GM23338 (cell line): Measurements from ENCODE around the gene MXRA8. TPM values are rescaled to one million over a fixed set of nuclear protein-coding genes. Genes with fewer than 3 reads are reported as not detected.
A peak's percentile ranks its signal among the peaks of the same experiment; 100 is the strongest.
"Not testable (repeated sequence)": the region's sequence is repeated elsewhere in the genome, so short reads cannot be mapped to it uniquely, and the experiment has no call there.

Source experiments
- ATAC-seq: fragments of 200-7000 bp; cut with Tn5 transposase; 3 replicates; pipeline ENCODE4 v1.9.1; 2020
- DNase-seq: peaks from one replicate; pipeline ENCODE4 v3.0.0-alpha.2; 2015; ENCODE audit warnings: low spot score
- H2AFZ ChIP-seq: fragments of 200-600 bp; sonication (generic); 2 replicates; pipeline ENCODE4 v1.8.0; 2016; ENCODE audit warnings: antibody characterized with exemption, mild to moderate bottlenecking, moderate library complexity
- H3F3A ChIP-seq: fragments of 200-600 bp; sonication (generic); replicated peaks from 2 replicates; pipeline ENCODE4 v1.8.0; 2017; ENCODE audit warnings: antibody characterized with exemption, mixed run types, low read depth
- H3K27ac ChIP-seq: fragments of 200-600 bp; sonication (generic); 2 replicates; pipeline ENCODE4 v1.6.1; 2016; ENCODE audit warnings: low read depth
- H3K27me3 ChIP-seq: fragments of 200-600 bp; sonication (generic); 2 replicates; pipeline ENCODE4 v1.8.0; 2016; ENCODE audit warnings: mild to moderate bottlenecking, mixed run types, moderate library complexity; ENCODE audit not compliant: insufficient read depth
- H3K36me3 ChIP-seq: fragments of 200-600 bp; sonication (generic); 2 replicates; pipeline ENCODE4 v1.8.0; 2016; ENCODE audit warnings: mild to moderate bottlenecking; ENCODE audit not compliant: insufficient read depth
- H3K4me1 ChIP-seq: fragments of 200-600 bp; sonication (generic); 2 replicates; pipeline ENCODE4 v1.8.0; 2016; ENCODE audit warnings: mild to moderate bottlenecking, moderate library complexity; ENCODE audit not compliant: insufficient read depth
- H3K4me2 ChIP-seq: fragments of 200-600 bp; sonication (generic); 2 replicates; pipeline ENCODE4 v1.7.1; 2017; ENCODE audit warnings: mixed run types
- H3K4me3 ChIP-seq: fragments of 200-600 bp; sonication (generic); 2 replicates; pipeline ENCODE4 v1.6.1; 2016; ENCODE audit warnings: mixed run types
- H3K79me2 ChIP-seq: fragments of 200-600 bp; sonication (generic); replicated peaks from 2 replicates; pipeline ENCODE4 v1.8.0; 2017; ENCODE audit warnings: mild to moderate bottlenecking; ENCODE audit not compliant: insufficient read depth
- H3K9me2 ChIP-seq: fragments of 200-600 bp; sonication (generic); 2 replicates; pipeline ENCODE4 v1.8.0; 2017; ENCODE audit not compliant: insufficient read depth
- H4K20me1 ChIP-seq: fragments of 200-600 bp; sonication (generic); replicated peaks from 2 replicates; pipeline ENCODE4 v1.8.0; 2017; ENCODE audit warnings: mild to moderate bottlenecking; ENCODE audit not compliant: insufficient read depth
- H3K27ac Mint-ChIP-seq: 2 replicates; pipeline ENCODE4 v1.8.0; 2020; ENCODE audit warnings: inconsistent platforms, mild to moderate bottlenecking, moderate library complexity, mixed read lengths
- H3K27me3 Mint-ChIP-seq: 3 replicates; pipeline ENCODE4 v1.8.0; 2022; ENCODE audit warnings: low read depth, mild to moderate bottlenecking, moderate library complexity, mixed read lengths, inconsistent platforms; ENCODE audit not compliant: insufficient read depth, poor library complexity
- H3K36me3 Mint-ChIP-seq: 3 replicates; pipeline ENCODE4 v1.8.0; 2021; ENCODE audit warnings: low read depth, mild to moderate bottlenecking, inconsistent platforms, moderate library complexity, mixed read lengths
- H3K4me1 Mint-ChIP-seq: 3 replicates; pipeline ENCODE4 v1.8.0; 2020; ENCODE audit warnings: mild to moderate bottlenecking, inconsistent platforms, mixed read lengths
- H3K4me3 Mint-ChIP-seq: 3 replicates; pipeline ENCODE4 v1.8.0; 2021; ENCODE audit warnings: moderate library complexity, mild to moderate bottlenecking, inconsistent platforms, mixed read lengths
- H3K9me3 Mint-ChIP-seq: 3 replicates; pipeline ENCODE4 v1.8.0; 2020; ENCODE audit warnings: moderate library complexity, mild to moderate bottlenecking, inconsistent platforms, mixed read lengths
- CREB1 ChIP-seq: fragments of 250-450 bp; sonication (Bioruptor Pico); IDR thresholded peaks from 2 replicates; pipeline ENCODE4 v1.5.0; 2020; ENCODE audit warnings: low read depth, mild to moderate bottlenecking, moderate library complexity
- JUNB ChIP-seq: IDR thresholded peaks from one replicate; pipeline ENCODE4 v1.6.1; 2016; ENCODE audit warnings: antibody characterized with exemption; ENCODE audit not compliant: unreplicated experiment
- NANOG ChIP-seq: IDR thresholded peaks from 2 replicates; pipeline ENCODE4 v1.6.1; 2016; ENCODE audit warnings: antibody characterized with exemption, borderline replicate concordance
- POLR2AphosphoS5 ChIP-seq: IDR thresholded peaks from 2 replicates; pipeline ENCODE4 v1.6.1; 2016; ENCODE audit warnings: antibody characterized with exemption, low read depth
- polyA plus RNA-seq: library from polyadenylated mRNA; unstranded; fragments of >200 nt; fragmentation: Nextera tagmentation; extraction: Ambion mirVana; gene quantifications from 2 replicates; pipeline ENCODE4 v1.2.1, GENCODE V29; 2016
- total RNA-seq: library from RNA; depleted of rRNA; stranded (reverse); fragments of >200 nt; shearing (Covaris generic); gene quantifications from 2 replicates; pipeline ENCODE4 v1.2.3, GENCODE V29; 2014
- TF ChIP-seq, protein P1 (sequence below), 2 experiments: fragments of 200-600 bp in 1 of 2; sonication (generic) in 1 of 2; conservative IDR thresholded peaks; 2 replicates each; pipeline versions ENCODE4 v1.5.1 to v1.6.1; 2016 to 2017; ENCODE audit warnings: antibody characterized with exemption in 2 of 2, low read depth in 2 of 2, mild to moderate bottlenecking in 2 of 2, moderate library complexity in 1 of 2
- TF ChIP-seq, protein P2 (sequence below): IDR thresholded peaks from one replicate; pipeline ENCODE4 v1.6.1; 2018; ENCODE audit warnings: antibody characterized with exemption; ENCODE audit not compliant: unreplicated experiment
- TF ChIP-seq, protein P3 (sequence below): IDR thresholded peaks from 2 replicates; pipeline ENCODE4 v1.6.1; 2016; ENCODE audit warnings: antibody characterized with exemption

MXRA8 gene
- total and polyA plus RNA-seq, 2 experiments from 2014 or later, result 9.1 to 17.2 TPM

DNA sequence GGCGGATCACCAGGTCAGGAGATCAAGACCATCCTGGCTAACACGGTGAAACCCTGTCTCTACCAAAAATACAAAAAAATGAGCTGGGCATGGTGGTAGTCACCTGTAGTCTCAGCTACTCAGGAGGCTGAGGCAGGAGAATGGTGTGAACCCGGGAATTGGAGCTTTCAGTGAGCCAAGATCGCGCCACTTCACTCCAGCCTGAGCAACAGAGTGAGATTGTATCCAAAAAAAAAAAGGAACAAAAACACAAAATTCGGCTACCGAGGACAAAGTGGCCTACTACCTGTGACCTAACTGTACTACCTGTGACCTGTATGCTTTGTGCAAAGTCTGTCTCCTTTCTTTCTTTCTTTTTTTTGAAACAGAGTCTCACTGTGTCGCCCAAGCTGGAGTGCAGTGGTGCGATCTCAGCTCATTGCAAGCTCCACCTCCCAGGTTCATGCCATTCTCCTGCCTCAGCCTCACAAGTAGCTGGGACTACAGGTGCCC is 44.6 kb upstream of the MXRA8 start:
- H3K4me1 ChIP-seq, result peaks cover 19% of the 10 kb centered on the region
- H3K79me2 ChIP-seq, result peaks cover 55% of the 10 kb centered on the region
- H3K9me2 ChIP-seq, ATAC-seq, H3K4me3 Mint-ChIP-seq, H3K9me3 Mint-ChIP-seq, H3K4me3 ChIP-seq, H3K27me3 ChIP-seq, DNase-seq, H3K4me2 ChIP-seq, H2AFZ ChIP-seq, H3K27ac Mint-ChIP-seq: not testable (repeated sequence)
- Mint-ChIP-seq H3K36me3 (peaks cover 82% of the 10 kb centered on the region), H3K4me1 (peaks cover 35% of the 10 kb centered on the region), H3K27me3 (peaks cover 34% of the 10 kb centered on the region)
- H3K36me3 ChIP-seq, result peaks cover 42% of the 10 kb centered on the region
- H4K20me1 ChIP-seq, result peaks cover 26% of the 10 kb centered on the region
- H3F3A ChIP-seq, result peaks cover 68% of the 10 kb centered on the region
- H3K27ac ChIP-seq, result peak overlapping the region; percentile 58; the same call in 1 of the 2 replicates

DNA sequence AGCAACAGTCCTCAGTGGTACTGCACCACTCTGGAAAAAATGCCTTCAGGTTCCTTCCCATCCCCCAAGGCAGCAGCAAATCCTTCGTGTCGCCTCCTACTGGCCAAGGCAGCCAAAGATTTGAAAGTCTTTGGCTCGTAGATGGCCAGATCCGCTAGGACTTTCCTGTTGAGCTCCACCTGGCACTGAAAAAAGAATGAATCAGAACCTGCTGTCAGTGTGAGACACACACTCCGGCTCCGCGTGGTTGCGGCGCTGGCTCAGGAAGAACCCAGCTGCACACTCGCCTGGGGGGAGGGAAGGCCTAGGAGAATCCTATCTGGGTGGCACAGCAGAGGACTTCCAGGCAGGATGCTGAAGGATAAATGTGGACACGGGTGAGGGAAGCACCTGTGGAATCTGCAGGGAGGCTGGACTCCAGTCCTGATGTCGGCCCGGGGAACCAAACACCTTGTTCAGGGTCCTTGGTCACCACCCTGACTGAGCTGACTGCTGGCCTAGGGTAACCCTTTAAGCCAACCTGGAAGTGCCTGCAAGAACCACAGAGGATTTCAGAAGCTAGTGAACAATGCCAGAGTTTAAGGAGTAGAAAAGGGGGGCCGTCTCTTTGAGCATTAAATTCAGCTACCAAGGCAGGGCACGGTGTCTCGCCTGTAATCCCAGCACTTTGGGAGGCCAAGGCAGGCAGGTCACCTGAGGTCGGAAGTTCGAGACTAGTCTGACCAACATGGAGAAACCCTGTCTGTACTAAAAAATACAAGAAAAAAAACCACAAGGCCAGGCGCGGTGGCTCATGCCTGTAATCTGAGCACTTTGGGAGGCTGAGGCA is 43.9 kb upstream of the MXRA8 start:
- TF ChIP-seq, protein P1, sequence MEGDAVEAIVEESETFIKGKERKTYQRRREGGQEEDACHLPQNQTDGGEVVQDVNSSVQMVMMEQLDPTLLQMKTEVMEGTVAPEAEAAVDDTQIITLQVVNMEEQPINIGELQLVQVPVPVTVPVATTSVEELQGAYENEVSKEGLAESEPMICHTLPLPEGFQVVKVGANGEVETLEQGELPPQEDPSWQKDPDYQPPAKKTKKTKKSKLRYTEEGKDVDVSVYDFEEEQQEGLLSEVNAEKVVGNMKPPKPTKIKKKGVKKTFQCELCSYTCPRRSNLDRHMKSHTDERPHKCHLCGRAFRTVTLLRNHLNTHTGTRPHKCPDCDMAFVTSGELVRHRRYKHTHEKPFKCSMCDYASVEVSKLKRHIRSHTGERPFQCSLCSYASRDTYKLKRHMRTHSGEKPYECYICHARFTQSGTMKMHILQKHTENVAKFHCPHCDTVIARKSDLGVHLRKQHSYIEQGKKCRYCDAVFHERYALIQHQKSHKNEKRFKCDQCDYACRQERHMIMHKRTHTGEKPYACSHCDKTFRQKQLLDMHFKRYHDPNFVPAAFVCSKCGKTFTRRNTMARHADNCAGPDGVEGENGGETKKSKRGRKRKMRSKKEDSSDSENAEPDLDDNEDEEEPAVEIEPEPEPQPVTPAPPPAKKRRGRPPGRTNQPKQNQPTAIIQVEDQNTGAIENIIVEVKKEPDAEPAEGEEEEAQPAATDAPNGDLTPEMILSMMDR (conservative IDR thresholded peaks at IDR 0.05; ENCODE audit: low read depth in 2 of 2), result peak; percentile 77 to 82
- no peak for TF ChIP-seq CREB1 (CRISPR knock-in tag)
- Mint-ChIP-seq H3K36me3 (peaks cover 85% of the 10 kb centered on the region), H3K27ac (peak overlapping the region; percentile 77), H3K4me1 (peaks cover 35% of the 10 kb centered on the region), H3K9me3 (no peaks in the 10 kb centered on the region; the same call in 2 of the 3 replicates), H3K4me3 (peak overlapping the region; percentile 96), H3K27me3 (peaks cover 34% of the 10 kb centered on the region)
- Histone ChIP-seq H3F3A (peaks cover 71% of the 10 kb centered on the region), H4K20me1 (peaks cover 29% of the 10 kb centered on the region), H3K27ac (peak overlapping the region; percentile 58), H3K9me2 (no peaks in the 10 kb centered on the region), H2AFZ (no peak overlapping the region), H3K27me3 (no peaks in the 10 kb centered on the region), H3K4me2 (no peak overlapping the region), H3K79me2 (peaks cover 55% of the 10 kb centered on the region), H3K4me3 (no peak overlapping the region), H3K4me1 (peaks cover 21% of the 10 kb centered on the region), H3K36me3 (peaks cover 48% of the 10 kb centered on the region)
- DNase-seq, result peak; percentile 90
- peak; percentile 4 for ATAC-seq

DNA sequence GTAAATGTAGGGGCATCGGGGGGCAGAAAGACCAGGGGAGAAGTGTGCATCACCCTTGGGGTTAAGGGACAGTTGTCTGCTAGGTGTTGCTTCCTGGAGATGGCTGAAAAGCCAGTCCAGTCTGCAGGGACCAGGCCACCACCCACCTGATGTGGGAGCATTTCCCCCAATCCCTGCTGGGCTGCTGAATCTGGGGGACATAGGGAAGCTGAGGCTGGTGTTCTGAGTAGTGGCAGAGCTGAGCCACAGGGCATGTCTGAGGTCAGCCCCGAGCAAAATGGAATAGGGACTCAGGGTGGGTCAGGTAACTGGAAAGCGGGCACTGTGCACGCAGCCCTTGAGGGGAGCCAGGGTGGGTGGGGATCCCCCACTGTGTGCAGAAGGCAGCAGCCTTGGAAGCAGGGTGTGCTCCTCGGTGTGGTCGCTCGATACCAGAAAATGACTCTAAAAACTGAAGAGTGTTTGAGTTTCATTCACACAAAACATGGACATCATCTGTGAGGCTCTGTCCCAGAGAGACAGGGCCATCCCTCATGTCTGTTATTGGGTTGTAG is 43.2 kb upstream of the MXRA8 start:
- no peaks in the 10 kb centered on the region; the same call in 2 of the 3 replicates for H3K9me3 Mint-ChIP-seq
- peaks cover 35% of the 10 kb centered on the region for H3K4me1 Mint-ChIP-seq
- ATAC-seq (no peak), DNase-seq (no peak)
- H3K36me3 Mint-ChIP-seq, result peaks cover 86% of the 10 kb centered on the region
- Histone ChIP-seq H3K4me1 (peaks cover 21% of the 10 kb centered on the region), H3F3A (peaks cover 75% of the 10 kb centered on the region), H3K4me3 (no peak overlapping the region), H3K36me3 (peaks cover 54% of the 10 kb centered on the region), H3K79me2 (peaks cover 57% of the 10 kb centered on the region), H4K20me1 (peaks cover 34% of the 10 kb centered on the region), H3K9me2 (no peaks in the 10 kb centered on the region), H3K4me2 (no peak overlapping the region), H3K27ac (no peak overlapping the region), H2AFZ (no peak overlapping the region), H3K27me3 (no peaks in the 10 kb centered on the region)
- H3K4me3 Mint-ChIP-seq, result peak overlapping the region; percentile 96
- peaks cover 32% of the 10 kb centered on the region for H3K27me3 Mint-ChIP-seq
- no peak overlapping the region for H3K27ac Mint-ChIP-seq
- TF ChIP-seq, protein P2, sequence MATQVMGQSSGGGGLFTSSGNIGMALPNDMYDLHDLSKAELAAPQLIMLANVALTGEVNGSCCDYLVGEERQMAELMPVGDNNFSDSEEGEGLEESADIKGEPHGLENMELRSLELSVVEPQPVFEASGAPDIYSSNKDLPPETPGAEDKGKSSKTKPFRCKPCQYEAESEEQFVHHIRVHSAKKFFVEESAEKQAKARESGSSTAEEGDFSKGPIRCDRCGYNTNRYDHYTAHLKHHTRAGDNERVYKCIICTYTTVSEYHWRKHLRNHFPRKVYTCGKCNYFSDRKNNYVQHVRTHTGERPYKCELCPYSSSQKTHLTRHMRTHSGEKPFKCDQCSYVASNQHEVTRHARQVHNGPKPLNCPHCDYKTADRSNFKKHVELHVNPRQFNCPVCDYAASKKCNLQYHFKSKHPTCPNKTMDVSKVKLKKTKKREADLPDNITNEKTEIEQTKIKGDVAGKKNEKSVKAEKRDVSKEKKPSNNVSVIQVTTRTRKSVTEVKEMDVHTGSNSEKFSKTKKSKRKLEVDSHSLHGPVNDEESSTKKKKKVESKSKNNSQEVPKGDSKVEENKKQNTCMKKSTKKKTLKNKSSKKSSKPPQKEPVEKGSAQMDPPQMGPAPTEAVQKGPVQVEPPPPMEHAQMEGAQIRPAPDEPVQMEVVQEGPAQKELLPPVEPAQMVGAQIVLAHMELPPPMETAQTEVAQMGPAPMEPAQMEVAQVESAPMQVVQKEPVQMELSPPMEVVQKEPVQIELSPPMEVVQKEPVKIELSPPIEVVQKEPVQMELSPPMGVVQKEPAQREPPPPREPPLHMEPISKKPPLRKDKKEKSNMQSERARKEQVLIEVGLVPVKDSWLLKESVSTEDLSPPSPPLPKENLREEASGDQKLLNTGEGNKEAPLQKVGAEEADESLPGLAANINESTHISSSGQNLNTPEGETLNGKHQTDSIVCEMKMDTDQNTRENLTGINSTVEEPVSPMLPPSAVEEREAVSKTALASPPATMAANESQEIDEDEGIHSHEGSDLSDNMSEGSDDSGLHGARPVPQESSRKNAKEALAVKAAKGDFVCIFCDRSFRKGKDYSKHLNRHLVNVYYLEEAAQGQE, result no peak
- TF ChIP-seq POLR2AphosphoS5 (no peak; the same call in 1 of the 2 replicates), JUNB (no peak), NANOG (no peak)
- TF ChIP-seq, protein P3, sequence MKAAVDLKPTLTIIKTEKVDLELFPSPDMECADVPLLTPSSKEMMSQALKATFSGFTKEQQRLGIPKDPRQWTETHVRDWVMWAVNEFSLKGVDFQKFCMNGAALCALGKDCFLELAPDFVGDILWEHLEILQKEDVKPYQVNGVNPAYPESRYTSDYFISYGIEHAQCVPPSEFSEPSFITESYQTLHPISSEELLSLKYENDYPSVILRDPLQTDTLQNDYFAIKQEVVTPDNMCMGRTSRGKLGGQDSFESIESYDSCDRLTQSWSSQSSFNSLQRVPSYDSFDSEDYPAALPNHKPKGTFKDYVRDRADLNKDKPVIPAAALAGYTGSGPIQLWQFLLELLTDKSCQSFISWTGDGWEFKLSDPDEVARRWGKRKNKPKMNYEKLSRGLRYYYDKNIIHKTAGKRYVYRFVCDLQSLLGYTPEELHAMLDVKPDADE, result no peak
